ENCODE results near the gene ARHGEF38. TPM values are rescaled to one million over a fixed set of nuclear protein-coding genes. Genes with fewer than 3 reads are reported as not detected.

Gene ARHGEF38
- total RNA-seq (not detected), polyA plus RNA-seq (under 1 TPM in 2 of 4 donors, not detected in 2; 0.24 to 0.33 TPM)

GRCh38 chr4:105551965-105552746, at the start of gene ARHGEF38:
Gene ARHGEF38, plus strand, starts transcription at chr4:105552620. Its CDS starts 146 bp downstream, at chr4:105552766.
- H3K27ac ChIP-seq (ENCODE audit: insufficient read depth, low read length, poor library complexity, severe bottlenecking) = no peak within 1 kb of the TSS
- no peaks in the 10 kb centered on the region for H3K9me3 ChIP-seq (ENCODE audit: control insufficient read depth in 2 of 2, low read length in 2 of 2)
- DNase-seq (no peak), ATAC-seq (ENCODE audit: low read depth in 2 of 2) (no peak)
- Mint-ChIP-seq H3K27me3 (peaks cover 4% of the 10 kb centered on the region), H3K36me3 (no peaks in the 10 kb centered on the region), H3K27ac (no peak within 1 kb of the TSS), H3K4me1 (no peaks in the 10 kb centered on the region), H3K4me3 (no peak within 1 kb of the TSS), H3K9me3 (peaks cover 0 to 1% (median 0%) of the 10 kb centered on the region in 7 donors)
- no peak within 1 kb of the TSS for H3K4me3 ChIP-seq (ENCODE audit: low read depth, low read length)
- H3K27me3 ChIP-seq (ENCODE audit: control insufficient read depth, insufficient read depth, low read length) = peaks cover 3% of the 10 kb centered on the region
- H3K36me3 ChIP-seq (ENCODE audit: control insufficient read depth, insufficient read depth, low read length) = no peaks in the 10 kb centered on the region
- H3K4me1 ChIP-seq (ENCODE audit: control insufficient read depth, insufficient read depth, low read length, poor library complexity, severe bottlenecking) = no peaks in the 10 kb centered on the region

GRCh38 chr4:105503484-105503883, 48.9 kb upstream of the ARHGEF38 start:
- no peak overlapping the region for H3K27ac ChIP-seq (ENCODE audit: insufficient read depth, low read length, poor library complexity, severe bottlenecking)
- Mint-ChIP-seq H3K4me3 (no peak overlapping the region), H3K36me3 (no peaks in the 10 kb centered on the region), H3K27me3 (no peaks in the 10 kb centered on the region), H3K27ac (no peak overlapping the region), H3K9me3 (no peaks in the 10 kb centered on the region), H3K4me1 (no peaks in the 10 kb centered on the region)
- H3K36me3 ChIP-seq (ENCODE audit: control insufficient read depth, insufficient read depth, low read length) = no peaks in the 10 kb centered on the region
- H3K4me3 ChIP-seq (ENCODE audit: low read depth, low read length) = no peak overlapping the region
- H3K9me3 ChIP-seq (ENCODE audit: control insufficient read depth in 2 of 2, low read length in 2 of 2) = no peaks in the 10 kb centered on the region
- H3K4me1 ChIP-seq (ENCODE audit: control insufficient read depth, insufficient read depth, low read length, poor library complexity, severe bottlenecking) = no peaks in the 10 kb centered on the region
- H3K27me3 ChIP-seq (ENCODE audit: control insufficient read depth, insufficient read depth, low read length) = no peaks in the 10 kb centered on the region
- DNase-seq (no peak), ATAC-seq (ENCODE audit: low read depth in 2 of 2) (no peak)

GRCh38 chr4:105504744-105505143, 47.7 kb upstream of the ARHGEF38 start:
- H3K36me3 ChIP-seq (ENCODE audit: control insufficient read depth, insufficient read depth, low read length) = no peaks in the 10 kb centered on the region
- Mint-ChIP-seq H3K27ac (no peak overlapping the region), H3K4me3 (no peak overlapping the region), H3K36me3 (no peaks in the 10 kb centered on the region), H3K27me3 (no peaks in the 10 kb centered on the region), H3K9me3 (no peaks in the 10 kb centered on the region), H3K4me1 (no peaks in the 10 kb centered on the region)
- no peaks in the 10 kb centered on the region for H3K27me3 ChIP-seq (ENCODE audit: control insufficient read depth, insufficient read depth, low read length)
- no peaks in the 10 kb centered on the region for H3K4me1 ChIP-seq (ENCODE audit: control insufficient read depth, insufficient read depth, low read length, poor library complexity, severe bottlenecking)
- DNase-seq (no peak), ATAC-seq (ENCODE audit: low read depth in 2 of 2) (no peak)
- no peaks in the 10 kb centered on the region for H3K9me3 ChIP-seq (ENCODE audit: control insufficient read depth in 2 of 2, low read length in 2 of 2)
- H3K27ac ChIP-seq (ENCODE audit: insufficient read depth, low read length, poor library complexity, severe bottlenecking) = no peak overlapping the region
- H3K4me3 ChIP-seq (ENCODE audit: low read depth, low read length) = no peak overlapping the region

GRCh38 chr4:105509291-105509690, 43.1 kb upstream of the ARHGEF38 start:
- Mint-ChIP-seq H3K9me3 (peaks cover 0 to 10% (median 5%) of the 10 kb centered on the region in 7 donors), H3K27ac (no peak overlapping the region), H3K36me3 (no peaks in the 10 kb centered on the region), H3K4me3 (no peak overlapping the region), H3K4me1 (no peaks in the 10 kb centered on the region), H3K27me3 (peaks cover 4% of the 10 kb centered on the region)
- Histone ChIP-seq H3K27ac (ENCODE audit: insufficient read depth, low read length, poor library complexity, severe bottlenecking) (no peak overlapping the region), H3K4me1 (ENCODE audit: control insufficient read depth, insufficient read depth, low read length, poor library complexity, severe bottlenecking) (no peaks in the 10 kb centered on the region), H3K36me3 (ENCODE audit: control insufficient read depth, insufficient read depth, low read length) (no peaks in the 10 kb centered on the region), H3K4me3 (ENCODE audit: low read depth, low read length) (no peak overlapping the region), H3K27me3 (ENCODE audit: control insufficient read depth, insufficient read depth, low read length) (no peaks in the 10 kb centered on the region), H3K9me3 (ENCODE audit: control insufficient read depth in 2 of 2, low read length in 2 of 2) (no peaks in the 10 kb centered on the region)
- DNase-seq (no peak), ATAC-seq (ENCODE audit: low read depth in 2 of 2) (no peak)

- no peaks in the 10 kb centered on the region for H3K36me3 Mint-ChIP-seq
- peaks cover 4% of the 10 kb centered on the region for H3K27me3 Mint-ChIP-seq
- H3K4me3 Mint-ChIP-seq = no peak overlapping the region
- Histone ChIP-seq H3K27ac (ENCODE audit: insufficient read depth, low read length, poor library complexity, severe bottlenecking) (no peak overlapping the region), H3K9me3 (ENCODE audit: control insufficient read depth in 2 of 2, low read length in 2 of 2) (no peaks in the 10 kb centered on the region), H3K36me3 (ENCODE audit: control insufficient read depth, insufficient read depth, low read length) (no peaks in the 10 kb centered on the region), H3K27me3 (ENCODE audit: control insufficient read depth, insufficient read depth, low read length) (no peaks in the 10 kb centered on the region), H3K4me3 (ENCODE audit: low read depth, low read length) (no peak overlapping the region), H3K4me1 (ENCODE audit: control insufficient read depth, insufficient read depth, low read length, poor library complexity, severe bottlenecking) (no peaks in the 10 kb centered on the region)
- H3K4me1 Mint-ChIP-seq = no peaks in the 10 kb centered on the region
- ATAC-seq (ENCODE audit: low read depth in 2 of 2) (no peak), DNase-seq (no peak)
- H3K9me3 Mint-ChIP-seq = peaks cover 0 to 12% (median 5%) of the 10 kb centered on the region in 7 donors
- no peak overlapping the region for H3K27ac Mint-ChIP-seq
Observed at GRCh38 chr4:105509714-105510113, 42.7 kb upstream of the ARHGEF38 start.

- Histone ChIP-seq H3K27me3 (ENCODE audit: control insufficient read depth, insufficient read depth, low read length) (no peaks in the 10 kb centered on the region), H3K36me3 (ENCODE audit: control insufficient read depth, insufficient read depth, low read length) (no peaks in the 10 kb centered on the region), H3K27ac (ENCODE audit: insufficient read depth, low read length, poor library complexity, severe bottlenecking) (no peak overlapping the region), H3K9me3 (ENCODE audit: control insufficient read depth in 2 of 2, low read length in 2 of 2) (no peaks in the 10 kb centered on the region), H3K4me3 (ENCODE audit: low read depth, low read length) (no peak overlapping the region), H3K4me1 (ENCODE audit: control insufficient read depth, insufficient read depth, low read length, poor library complexity, severe bottlenecking) (no peaks in the 10 kb centered on the region)
- Mint-ChIP-seq H3K9me3 (peaks cover 0 to 15% (median 5%) of the 10 kb centered on the region in 7 donors), H3K27ac (no peak overlapping the region), H3K27me3 (peaks cover 4% of the 10 kb centered on the region), H3K4me1 (no peaks in the 10 kb centered on the region), H3K4me3 (no peak overlapping the region), H3K36me3 (no peaks in the 10 kb centered on the region)
- no peak for ATAC-seq (ENCODE audit: low read depth in 2 of 2)
- no peak for DNase-seq
Observed at GRCh38 chr4:105510245-105510644, 42.2 kb upstream of the ARHGEF38 start.

- Histone ChIP-seq H3K9me3 (ENCODE audit: control insufficient read depth in 2 of 2, low read length in 2 of 2) (no peaks in the 10 kb centered on the region), H3K4me3 (ENCODE audit: low read depth, low read length) (no peak overlapping the region), H3K27me3 (ENCODE audit: control insufficient read depth, insufficient read depth, low read length) (no peaks in the 10 kb centered on the region), H3K36me3 (ENCODE audit: control insufficient read depth, insufficient read depth, low read length) (no peaks in the 10 kb centered on the region), H3K27ac (ENCODE audit: insufficient read depth, low read length, poor library complexity, severe bottlenecking) (no peak overlapping the region), H3K4me1 (ENCODE audit: control insufficient read depth, insufficient read depth, low read length, poor library complexity, severe bottlenecking) (no peaks in the 10 kb centered on the region)
- Mint-ChIP-seq H3K27ac (no peak overlapping the region), H3K27me3 (peaks cover 10% of the 10 kb centered on the region), H3K4me1 (no peaks in the 10 kb centered on the region), H3K9me3 (peaks cover 0 to 2% (median 0%) of the 10 kb centered on the region in 7 donors), H3K36me3 (no peaks in the 10 kb centered on the region), H3K4me3 (no peak overlapping the region)
- DNase-seq (peak in 1 of 3 donors; percentile 25), ATAC-seq (ENCODE audit: low read depth in 2 of 2) (no peak)
Observed at GRCh38 chr4:105520819-105521790, 31.3 kb upstream of the ARHGEF38 start.

Data from CD4-positive, CD25-positive, alpha-beta regulatory T cell (primary cell).